HG03378 (cell line): ENCODE measurements around the gene PRKCA.
"Not testable (repeated sequence)": the region's sequence is repeated elsewhere in the genome, so short reads cannot be mapped to it uniquely, and the experiment has no call there.

ENCODE experiments used
- ATAC-seq: cut with Tn5 transposase; IDR thresholded peaks from one replicate; pipeline ENCODE4 v1.9.1; 2021; ENCODE audit warnings: mild to moderate bottlenecking, moderate library complexity; ENCODE audit not compliant: unreplicated experiment

PRKCA gene

GRCh38 chr17:66458782-66459181, 156.4 kb downstream of the PRKCA start:
- ATAC-seq: no peak

GRCh38 chr17:66459811-66460270, 157.4 kb downstream of the PRKCA start:
- ATAC-seq: no peak

- no peak for ATAC-seq
These were observed 158.1 kb downstream of the PRKCA start for GRCh38 chr17:66460558-66460957.

DNA sequence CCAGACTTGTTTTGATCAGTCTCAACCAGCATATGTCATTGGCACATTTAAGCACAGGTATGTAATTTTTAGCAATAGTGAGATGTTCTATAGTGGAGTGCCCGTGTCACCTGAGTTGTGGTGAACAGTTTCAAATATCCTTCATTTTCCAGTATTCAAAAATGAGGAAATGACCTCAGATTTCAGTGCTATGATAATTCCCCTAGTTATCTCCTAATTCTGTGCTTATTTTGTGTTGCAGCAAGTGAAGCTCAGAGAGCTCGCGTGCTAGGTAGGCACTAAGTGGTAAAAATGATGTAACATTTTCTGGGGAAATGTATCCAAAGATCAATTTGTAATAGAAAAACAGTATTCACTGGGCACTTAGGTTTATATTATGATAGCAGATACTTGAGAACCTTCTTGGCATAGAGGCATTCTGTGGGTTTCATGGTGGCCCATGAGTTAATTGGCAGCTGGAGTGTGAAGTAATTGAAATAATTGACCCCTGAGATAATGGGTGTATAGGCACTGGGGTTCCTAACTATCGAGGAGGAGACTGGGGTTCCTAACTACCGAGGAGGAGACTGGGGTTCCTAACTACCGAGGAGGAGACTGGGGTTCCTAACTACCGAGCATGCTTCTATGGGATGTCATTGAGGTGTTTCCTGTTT, 159.1 kb downstream of the PRKCA start:
- no peak for ATAC-seq

- ATAC-seq: no peak
These were observed 159.6 kb downstream of the PRKCA start for GRCh38 chr17:66462010-66462409.

DNA sequence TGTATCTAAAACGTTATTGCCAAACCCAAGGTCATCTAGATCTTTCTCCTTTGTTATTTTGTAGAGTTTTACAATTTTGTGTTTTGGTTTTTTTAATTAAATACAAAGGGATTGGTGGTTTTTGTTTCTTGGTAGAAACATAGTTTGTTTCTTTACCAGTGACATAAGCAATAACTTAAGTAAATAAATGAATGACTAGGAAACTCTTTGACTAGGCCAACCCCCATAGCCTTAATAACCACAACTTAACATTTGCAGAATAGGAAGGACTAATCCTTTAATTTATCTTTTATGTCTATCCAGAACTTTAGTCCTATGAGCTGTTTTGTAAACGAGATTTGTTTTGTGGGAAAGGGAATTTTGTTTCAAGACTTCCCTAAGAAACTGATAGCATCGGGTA, 162.5 kb downstream of the PRKCA start:
- no peak for ATAC-seq

DNA sequence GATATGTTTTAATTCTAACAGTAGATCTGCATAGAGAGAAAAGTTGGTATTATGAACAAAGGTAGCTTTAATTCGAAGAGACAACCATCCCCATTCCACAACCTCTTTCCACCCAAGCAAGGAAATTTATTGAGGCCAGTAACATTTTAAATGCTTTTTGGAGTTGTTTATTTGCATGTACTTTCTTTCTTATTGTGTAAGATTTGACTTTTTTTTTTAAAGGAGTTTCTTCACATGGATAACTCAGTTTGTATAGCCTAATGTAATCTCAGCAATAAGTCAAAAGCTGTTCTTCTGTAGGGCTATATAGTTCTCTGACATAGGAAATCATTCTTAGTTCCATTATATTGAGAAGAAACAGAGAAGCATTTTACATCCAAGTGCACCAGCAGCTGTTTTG, 163.3 kb downstream of the PRKCA start:
- ATAC-seq: no peak

DNA sequence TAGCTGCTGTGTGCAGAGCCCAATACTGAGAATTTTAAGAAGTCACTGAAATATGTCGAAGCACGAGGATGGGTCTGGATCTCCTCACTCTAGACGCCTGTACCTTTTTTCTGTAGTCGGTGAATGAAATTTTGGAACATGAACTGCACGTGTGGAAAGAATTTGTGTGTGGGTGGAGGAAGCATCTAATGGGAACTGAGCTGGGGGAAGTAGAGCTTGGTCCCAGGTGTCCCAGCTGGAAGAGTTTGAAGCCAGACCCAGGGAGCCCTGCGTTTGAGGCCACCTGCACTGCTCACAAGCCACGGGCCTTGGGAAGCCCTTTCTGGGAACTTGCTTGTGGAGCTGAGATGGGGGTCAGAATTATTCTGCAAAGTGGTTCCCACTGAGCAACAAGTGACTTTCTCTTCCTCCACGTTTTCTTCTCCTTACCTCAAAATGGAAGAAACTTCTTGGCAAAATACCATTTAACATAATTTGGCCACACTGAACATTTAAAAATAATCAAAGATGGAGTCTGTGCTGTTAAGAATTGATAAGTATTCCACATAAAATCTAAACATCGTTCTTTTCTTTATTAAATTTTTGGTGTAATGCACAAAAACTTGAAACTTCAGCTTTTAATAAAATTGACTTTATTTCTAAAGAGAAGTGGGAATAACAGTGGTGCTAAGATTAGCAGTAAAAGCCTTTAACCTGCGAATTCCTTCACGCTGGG, 163.8 kb downstream of the PRKCA start:
- ATAC-seq: no peak

GRCh38 chr17:66466840-66467367, 164.5 kb downstream of the PRKCA start:
- no peak for ATAC-seq

DNA sequence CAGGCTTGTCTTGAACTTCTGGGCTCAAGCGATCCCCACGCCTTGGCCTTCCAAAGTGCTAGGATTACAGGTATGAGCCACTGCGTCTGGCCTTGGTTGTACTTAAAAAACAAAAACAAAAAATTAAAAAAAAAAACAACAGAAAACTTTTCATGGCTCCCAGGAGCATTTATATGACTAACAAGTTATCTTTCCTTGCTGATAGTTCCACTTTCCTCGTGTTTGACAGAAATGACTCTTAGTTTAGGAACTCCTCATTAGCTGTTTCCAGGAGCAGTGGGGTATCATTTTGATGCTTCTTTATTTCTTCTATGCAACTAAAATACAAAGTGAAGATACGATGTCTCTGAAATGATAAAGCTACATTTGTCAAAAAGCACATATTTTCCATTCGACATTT, 165.4 kb downstream of the PRKCA start:
- ATAC-seq: no peak

GRCh38 chr17:66468241-66469087, 166.1 kb downstream of the PRKCA start:
- no peak for ATAC-seq

DNA sequence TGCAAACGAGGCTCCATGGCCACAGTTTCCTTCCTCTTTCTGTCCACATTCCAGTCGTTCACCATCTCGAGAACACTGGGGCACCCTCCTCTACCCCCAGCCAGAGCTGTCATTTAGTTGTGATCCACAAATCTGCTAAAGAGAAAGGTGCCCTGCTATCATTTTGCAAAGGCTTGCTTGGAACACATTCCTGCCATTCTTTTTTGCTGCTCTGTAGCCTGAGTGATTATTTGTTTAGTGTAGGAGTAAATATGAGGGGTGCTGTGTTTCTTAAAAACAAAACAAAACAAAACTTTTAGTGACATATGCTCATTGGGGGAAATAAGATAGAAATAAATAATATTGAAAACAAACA, 166.7 kb downstream of the PRKCA start:
- ATAC-seq: no peak

GRCh38 chr17:66469461-66469860, 167.0 kb downstream of the PRKCA start:
- no peak for ATAC-seq

DNA sequence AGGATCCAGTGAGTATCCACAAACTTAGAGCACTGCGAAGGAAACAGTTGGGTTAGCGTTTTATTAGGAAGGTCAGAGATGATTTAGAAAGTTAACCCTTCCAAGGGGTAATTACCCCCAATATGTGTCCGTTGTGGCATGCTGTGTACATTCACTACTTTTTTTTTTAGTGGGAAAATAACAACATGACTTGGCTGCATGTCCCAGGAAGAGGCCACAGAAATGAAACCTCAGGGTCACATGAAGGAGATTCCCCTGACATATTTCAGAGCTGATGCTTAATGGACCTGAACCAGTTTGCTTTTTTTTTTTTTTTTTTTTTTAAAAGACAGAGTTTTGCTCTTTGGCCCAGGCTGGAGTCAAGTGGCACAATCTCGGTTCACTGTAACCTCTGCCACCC, 167.5 kb downstream of the PRKCA start:
- no peak for ATAC-seq

- no peak for ATAC-seq
These were observed 169.7 kb downstream of the PRKCA start for GRCh38 chr17:66472123-66472522.

DNA sequence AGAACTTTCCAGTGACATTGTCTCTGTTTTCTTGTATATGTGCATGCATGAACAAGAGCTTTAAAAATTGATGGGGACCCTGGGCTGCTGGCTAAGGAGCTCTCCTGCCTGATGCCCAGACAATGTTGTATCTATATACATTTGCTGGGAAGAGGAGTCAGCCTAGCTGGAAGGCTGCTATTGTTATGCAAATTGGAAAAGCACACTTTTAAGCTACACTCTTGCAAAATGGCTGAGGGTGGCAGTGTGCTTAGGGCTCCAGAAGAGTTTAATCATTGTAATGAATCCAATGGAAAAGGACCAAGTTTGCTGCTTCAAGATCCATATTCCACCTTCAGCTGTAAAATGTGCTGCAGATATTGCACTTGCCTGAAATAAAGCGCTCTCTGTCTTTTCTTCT, 171.8 kb downstream of the PRKCA start:
- no peak for ATAC-seq

DNA sequence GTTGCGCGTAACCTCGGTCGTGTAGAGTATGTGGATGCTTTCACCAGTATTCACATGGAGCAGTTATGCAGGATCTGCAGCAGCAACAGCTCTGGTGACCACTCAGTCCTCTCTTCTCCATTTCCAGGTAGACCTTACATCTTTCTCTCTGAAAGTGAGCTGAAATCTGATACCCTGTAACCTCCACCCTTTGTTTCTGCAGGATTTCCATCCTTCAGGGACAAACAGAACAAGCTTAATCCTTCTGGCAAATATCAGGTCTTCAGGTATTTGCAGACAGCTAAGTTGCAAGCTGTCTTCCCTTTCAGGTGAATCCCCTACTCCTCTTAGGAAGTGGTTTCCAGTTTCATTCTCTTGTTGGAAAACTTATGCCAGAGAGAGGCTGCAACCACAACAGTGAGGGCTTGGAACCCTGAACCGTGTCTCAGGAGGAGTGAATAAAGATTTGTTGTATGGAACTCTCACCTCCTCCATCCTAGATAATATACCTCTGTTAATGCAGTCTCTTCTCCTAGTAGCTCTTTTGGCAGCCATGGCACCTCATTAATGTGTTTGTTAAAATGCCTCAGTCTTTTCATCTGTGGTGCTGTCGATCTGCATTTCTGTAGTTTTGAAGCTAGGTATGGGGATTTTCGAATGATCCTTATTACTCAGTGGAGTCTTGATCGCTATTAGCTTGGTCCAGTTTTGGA, 172.5 kb downstream of the PRKCA start:
- ATAC-seq: no peak

GRCh38 chr17:66476014-66476413, 173.6 kb downstream of the PRKCA start:
- ATAC-seq: no peak

GRCh38 chr17:66477615-66478283, 175.3 kb downstream of the PRKCA start:
- no peak for ATAC-seq

GRCh38 chr17:66479230-66479889, 176.9 kb downstream of the PRKCA start:
- ATAC-seq: not testable (repeated sequence)
